HEK293 (cell line): ENCODE data around the gene PCSK6.

Experiments used
- CTCF ChIA-PET: fragments of 350-600 bp; formaldehyde crosslinking; extraction: SDS; loops from one replicate; lab custom pipeline; 2021; ENCODE audit warnings: antibody characterized with exemption; lab: Yijun Ruan, JAX
- POLR2A ChIA-PET: fragments of 300-600 bp; formaldehyde crosslinking; extraction: SDS; loops from one replicate; lab custom pipeline; 2020; ENCODE audit warnings: antibody characterized with exemption, inconsistent platforms; lab: Yijun Ruan, JAX
- H3K27ac ChIP-seq: fragments of 200-500 bp; sonication (Bioruptor generic); 2 replicates; pipeline ENCODE4 v1.5.1; 2014; ENCODE audit warnings: low read depth, low read length, control low read depth, inconsistent platforms; ENCODE audit errors: extremely low read depth
- H3K36me3 ChIP-seq, 2 experiments: fragments of 200-500 bp in 1 of 2; sonication (Bioruptor generic) in 1 of 2; 1 replicate in 1 of 2; 2 replicates in 1 of 2; pipeline ENCODE4 v1.5.1; 2014 to 2017; ENCODE audit warnings: inconsistent platforms in 2 of 2, low read length in 2 of 2; ENCODE audit not compliant: control insufficient read depth in 2 of 2, insufficient read depth in 1 of 2
- H3K4me1 ChIP-seq: fragments of 200-500 bp; sonication (Bioruptor generic); 2 replicates; pipeline ENCODE4 v1.5.1; 2014; ENCODE audit warnings: mild to moderate bottlenecking, low read length, inconsistent platforms; ENCODE audit not compliant: control insufficient read depth, insufficient read depth
- H3K4me3 ChIP-seq: 2 replicates; pipeline ENCODE4 v1.5.1; 2011; ENCODE audit warnings: low read depth, mild to moderate bottlenecking, control low read depth, low read length, moderate library complexity
- H3K9me3 ChIP-seq: fragments of 200-500 bp; sonication (Bioruptor generic); 2 replicates; pipeline ENCODE4 v1.5.1; 2014; ENCODE audit warnings: low read depth, low read length, inconsistent platforms; ENCODE audit not compliant: control insufficient read depth, insufficient read depth
- GFI1B ChIP-seq: fragments of 450-650 bp; formaldehyde crosslinking; IDR thresholded peaks from 2 replicates; pipeline ENCODE4 v1.5.1; 2016; ENCODE audit warnings: missing biosample characterization, missing genetic modification characterization
- GLIS1 ChIP-seq: fragments of 450-650 bp; formaldehyde crosslinking; IDR thresholded peaks from 2 replicates; pipeline ENCODE4 v1.5.1; 2016; ENCODE audit warnings: missing biosample characterization, missing genetic modification characterization
- HOXC10 ChIP-seq: sonication (generic); formaldehyde crosslinking; IDR thresholded peaks from 2 replicates; pipeline ENCODE4 v1.8.1; 2023; ENCODE audit warnings: mild to moderate bottlenecking, missing genetic modification reagents
- PRDM10 ChIP-seq: fragments of 450-650 bp; formaldehyde crosslinking; IDR thresholded peaks from 2 replicates; pipeline ENCODE4 v1.5.1; 2016; ENCODE audit warnings: missing biosample characterization, missing genetic modification characterization
- SALL2 ChIP-seq: fragments of 450-650 bp; formaldehyde crosslinking; IDR thresholded peaks from 2 replicates; pipeline ENCODE4 v1.5.0; 2017; ENCODE audit warnings: missing biosample characterization, mild to moderate bottlenecking, missing genetic modification characterization, borderline replicate concordance
- SCRT2 ChIP-seq: fragments of 450-650 bp; formaldehyde crosslinking; IDR thresholded peaks from 2 replicates; pipeline ENCODE4 v1.5.1; 2016; ENCODE audit warnings: missing biosample characterization, missing genetic modification characterization
- SP2 ChIP-seq: fragments of 450-650 bp; formaldehyde crosslinking; IDR thresholded peaks from 2 replicates; pipeline ENCODE4 v1.5.1; 2016; ENCODE audit warnings: missing biosample characterization, missing genetic modification characterization
- TCF7L2 ChIP-seq: IDR thresholded peaks from 2 replicates; pipeline ENCODE4 v1.6.1; 2011; ENCODE audit warnings: low read depth, mild to moderate bottlenecking, inconsistent platforms, low read length, moderate library complexity, borderline replicate concordance
- ZEB2 ChIP-seq: fragments of 450-650 bp; formaldehyde crosslinking; IDR thresholded peaks from 2 replicates; pipeline ENCODE4 v1.5.1; 2016; ENCODE audit warnings: missing biosample characterization, missing genetic modification characterization
- ZFP41 ChIP-seq: fragments of 450-650 bp; formaldehyde crosslinking; IDR thresholded peaks from 2 replicates; pipeline ENCODE4 v1.5.1; 2016; ENCODE audit warnings: missing biosample characterization, missing genetic modification characterization, borderline replicate concordance
- ZNF138 ChIP-seq: fragments of 450-650 bp; formaldehyde crosslinking; IDR thresholded peaks from 2 replicates; pipeline ENCODE4 v1.5.1; 2016; ENCODE audit warnings: missing biosample characterization, missing genetic modification characterization, borderline replicate concordance
- ZNF140 ChIP-seq: fragments of 450-650 bp; formaldehyde crosslinking; IDR thresholded peaks from 2 replicates; pipeline ENCODE4 v1.5.1; 2016; ENCODE audit warnings: missing biosample characterization, missing genetic modification characterization
- ZNF146 ChIP-seq: fragments of 450-650 bp; formaldehyde crosslinking; IDR thresholded peaks from 2 replicates; pipeline ENCODE4 v1.5.1; 2016; ENCODE audit warnings: missing biosample characterization, missing genetic modification characterization
- ZNF2 ChIP-seq: fragments of 450-650 bp; formaldehyde crosslinking; IDR thresholded peaks from 2 replicates; pipeline ENCODE4 v1.5.1; 2016; ENCODE audit warnings: missing biosample characterization, missing genetic modification characterization
- ZNF248 ChIP-seq: fragments of 450-650 bp; formaldehyde crosslinking; IDR thresholded peaks from 2 replicates; pipeline ENCODE4 v1.5.1; 2017; ENCODE audit warnings: missing biosample characterization, missing genetic modification characterization
- ZNF292 ChIP-seq: fragments of 450-650 bp; formaldehyde crosslinking; IDR thresholded peaks from 2 replicates; pipeline ENCODE4 v1.5.1; 2016; ENCODE audit warnings: low read depth, missing biosample characterization, missing genetic modification characterization, borderline replicate concordance
- ZNF394 ChIP-seq: fragments of 450-650 bp; formaldehyde crosslinking; IDR thresholded peaks from 2 replicates; pipeline ENCODE4 v1.5.1; 2016; ENCODE audit warnings: missing biosample characterization, missing genetic modification characterization, mild to moderate bottlenecking, moderate library complexity, borderline replicate concordance
- ZNF510 ChIP-seq: fragments of 450-650 bp; formaldehyde crosslinking; IDR thresholded peaks from 2 replicates; pipeline ENCODE4 v1.5.1; 2018; ENCODE audit warnings: mild to moderate bottlenecking, missing genetic modification characterization, missing biosample characterization; ENCODE audit not compliant: insufficient replicate concordance
- ZNF600 ChIP-seq: fragments of 450-650 bp; formaldehyde crosslinking; IDR thresholded peaks from 2 replicates; pipeline ENCODE4 v1.5.1; 2016; ENCODE audit warnings: missing biosample characterization, missing genetic modification characterization
- ZNF626 ChIP-seq: fragments of 450-650 bp; sonication (Bioruptor Pico); formaldehyde crosslinking; IDR thresholded peaks from 2 replicates; pipeline ENCODE4 v1.5.1; 2018; ENCODE audit warnings: missing biosample characterization, missing genetic modification characterization, inconsistent platforms
- ZNF658 ChIP-seq: fragments of 450-650 bp; formaldehyde crosslinking; IDR thresholded peaks from 2 replicates; pipeline ENCODE4; 2016; ENCODE audit warnings: missing biosample characterization, missing genetic modification characterization
- ZNF664 ChIP-seq: fragments of 450-650 bp; formaldehyde crosslinking; IDR thresholded peaks from 2 replicates; pipeline ENCODE4 v1.5.1; 2016; ENCODE audit warnings: missing biosample characterization, missing genetic modification characterization
- ZNF704 ChIP-seq: fragments of 450-650 bp; formaldehyde crosslinking; IDR thresholded peaks from 2 replicates; pipeline ENCODE4 v1.5.1; 2016; ENCODE audit warnings: missing biosample characterization, missing genetic modification characterization
- ZXDB ChIP-seq: fragments of 450-650 bp; formaldehyde crosslinking; IDR thresholded peaks from 2 replicates; pipeline ENCODE4 v1.5.1; 2016; ENCODE audit warnings: missing biosample characterization, missing genetic modification characterization

The PCSK6 gene

GRCh38 chr15:101427606-101428487, 61.7 kb downstream of the PCSK6 start:
- Histone ChIP-seq H3K27ac (no peak overlapping the region), H3K9me3 (no peaks in the 10 kb centered on the region), H3K36me3 (peaks cover 15 to 70% of the 10 kb centered on the region in 2 experiments), H3K4me3 (no peak overlapping the region), H3K4me1 (no peaks in the 10 kb centered on the region)
- ChIA-PET POLR2A (no interaction called here), CTCF (no interaction called here)
- TF ChIP-seq ZNF664 (tag by site-specific recombination), result no peak
- no peak for TF ChIP-seq ZNF626
- no peak for TF ChIP-seq ZNF140 (tag by site-specific recombination)
- no peak for TF ChIP-seq ZNF292 (tag by site-specific recombination)
- TF ChIP-seq TCF7L2, result no peak
- no peak for TF ChIP-seq ZNF394
- TF ChIP-seq ZNF146, result no peak

DNA sequence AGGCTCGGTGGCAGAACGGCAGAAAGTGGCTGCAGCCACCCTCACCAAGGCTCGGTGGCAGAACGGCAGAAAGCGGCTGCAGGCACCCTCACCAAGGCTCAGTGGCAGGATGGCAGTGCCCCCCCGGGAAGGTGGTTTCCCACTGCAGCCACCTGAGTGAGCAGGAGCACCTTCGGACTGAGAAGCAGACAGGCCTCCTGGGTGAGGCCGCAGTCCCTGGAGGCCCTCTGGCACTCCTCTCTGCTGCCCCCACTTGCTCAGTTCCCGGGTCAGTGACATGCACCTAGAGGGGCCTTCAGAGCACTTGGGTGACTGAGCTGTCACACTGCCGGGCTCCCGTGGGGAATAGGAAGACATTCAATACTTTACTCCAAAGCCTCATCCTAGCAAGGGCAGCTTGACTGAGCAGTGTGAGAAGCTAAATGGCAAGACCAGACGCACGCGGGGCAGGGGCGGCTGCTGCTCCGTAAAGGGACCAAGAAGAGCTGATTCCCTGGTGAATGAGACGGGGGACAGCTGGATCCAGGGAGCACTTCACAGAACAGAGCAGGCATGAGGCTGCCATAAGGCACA, 62.7 kb downstream of the PCSK6 start:
- POLR2A ChIA-PET, result no interaction called here

DNA sequence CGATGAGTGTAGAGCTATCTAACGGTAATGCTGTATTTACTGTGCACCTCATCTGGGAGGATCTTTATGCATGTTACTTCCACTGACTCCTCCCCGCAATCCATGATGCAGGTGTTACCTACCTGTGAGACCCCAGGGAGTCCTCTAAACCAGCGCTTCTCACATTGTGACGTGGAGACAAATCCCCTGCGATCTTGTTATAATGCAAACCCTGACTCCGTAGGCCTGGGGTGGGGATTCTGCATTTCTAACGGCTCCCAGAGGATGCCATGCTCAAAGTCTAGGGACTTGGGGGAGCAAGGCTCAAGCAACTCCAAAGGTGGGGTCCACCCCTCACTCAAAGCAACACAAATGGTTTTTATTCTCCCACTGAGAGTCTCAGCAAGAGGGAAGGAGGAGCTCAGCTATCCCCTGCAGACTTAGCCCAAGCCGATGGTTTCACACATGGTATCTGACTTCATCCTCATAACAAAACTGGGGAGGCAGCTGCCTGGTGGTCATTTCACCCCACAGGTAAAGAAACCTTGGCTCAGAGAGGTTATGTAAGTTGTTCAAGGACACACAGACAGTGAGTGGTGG, 63.6 kb downstream of the PCSK6 start:
- Histone ChIP-seq H3K27ac (no peak overlapping the region), H3K9me3 (no peaks in the 10 kb centered on the region), H3K36me3 (peaks cover 17 to 62% of the 10 kb centered on the region in 2 experiments)
- CTCF ChIA-PET, result no interaction called here
- peak; percentile 32; the same call in 1 of the 2 replicates for TF ChIP-seq GLIS1 (tag by site-specific recombination)
- TF ChIP-seq PRDM10 (tag by site-specific recombination), result no peak
- TF ChIP-seq, all 188 proteins: peak for 1
- Histone ChIP-seq H3K4me3 (no peak overlapping the region), H3K4me1 (no peaks in the 10 kb centered on the region)
- POLR2A ChIA-PET, result no interaction called here

More for the DNA sequence above, 62.7 kb downstream of the PCSK6 start:
- H3K27ac ChIP-seq, result no peak overlapping the region
- H3K4me3 ChIP-seq, result no peak overlapping the region
- CTCF ChIA-PET, result no interaction called here
- H3K4me1 ChIP-seq, result no peaks in the 10 kb centered on the region
- H3K9me3 ChIP-seq, result no peaks in the 10 kb centered on the region
- peaks cover 15 to 68% of the 10 kb centered on the region in 2 experiments for H3K36me3 ChIP-seq
- TF ChIP-seq HOXC10 (CRISPR knock-in tag), result no peak
- no peak for TF ChIP-seq SALL2 (tag by site-specific recombination)
- no peak for TF ChIP-seq SCRT2
- TF ChIP-seq ZNF658, result no peak
- TF ChIP-seq ZEB2 (tag by site-specific recombination), result no peak
- TF ChIP-seq ZXDB (tag by site-specific recombination), result no peak
- TF ChIP-seq ZNF600 (tag by site-specific recombination), result no peak
- TF ChIP-seq ZNF138, result no peak
- no peak for TF ChIP-seq ZNF146
- TF ChIP-seq ZNF140 (tag by site-specific recombination), result no peak
- no peak for TF ChIP-seq GFI1B (tag by site-specific recombination)
- no peak for TF ChIP-seq ZNF510 (tag by site-specific recombination)
- TF ChIP-seq ZNF704 (tag by site-specific recombination), result no peak
- no peak for TF ChIP-seq ZNF248 (tag by site-specific recombination)
- TF ChIP-seq ZFP41 (tag by site-specific recombination), result no peak
- no peak for TF ChIP-seq SP2
- TF ChIP-seq ZNF2, result no peak
